Measurements from ENCODE around the gene TMEM126B. TPM values are rescaled to one million over a fixed set of nuclear protein-coding genes. Genes with fewer than 3 reads are reported as not detected.

Gene TMEM126B
- total and polyA plus RNA-seq, 10 of the 15 experiments (the other 5 are each of a cell fraction or from before 2014, with no cell fraction given), result 36.9 to 117 (median 70.3) TPM

- H3K4me2 ChIP-seq (ENCODE audit: control insufficient read depth, insufficient read depth), result peak overlapping the region; percentile 82
- H3K4me3 ChIP-seq, result no peak overlapping the region; the same call in 1 of the 2 replicates
- DNase-seq (ENCODE audit: low read depth, low spot score) (no peak), FAIRE-seq (no peak), ATAC-seq (no peak)
- peaks cover 0 to 8% of the 10 kb centered on the region in 2 experiments; a peak in 1 of 4 replicates for H3K36me3 ChIP-seq (ENCODE audit: control insufficient read depth in 2 of 2, insufficient read depth in 2 of 2, low read length in 1 of 2)
- ChIA-PET CTCF (interaction anchor here (0.6 to 4.0 kb wide), 2 partner anchors 18 to 814 kb away, joined by 3 to 21 read pairs; partner anchors contain the start of gene TMEM126A), RAD21 (ENCODE audit: unreplicated experiment) (no interaction called here), SMC1A (ENCODE audit: uncharacterized antibody, unreplicated experiment) (interaction anchor here (0.8 to 1.4 kb wide), 2 partner anchors 12 to 43 kb away, joined by 3 read pairs; no protein-coding TSS in a partner anchor), POLR2A (interaction anchor here (1.7 kb wide), 1 partner anchor 29 kb away, joined by 4 read pairs; no protein-coding TSS in a partner anchor)
- peaks cover 45% of the 10 kb centered on the region for H3K79me2 ChIP-seq (ENCODE audit: control insufficient read depth, insufficient read depth, low read length)
- WGBS (ENCODE audit: insufficient coverage, insufficient replicate concordance, low lambda C conversion rate, missing lambda C conversion rate), result 85% methylated on average over 5 of the region's 5 CpGs
- intact Hi-C loops (cut with micrococcal nuclease; ENCODE audit: unreplicated experiment) (loop anchor here (1.0 to 10.0 kb wide), 3 partner anchors 19 to 629 kb away; partner anchors contain the start of genes TMEM126A and TMEM126B), in situ Hi-C loops (cut with MboI) (no loop called here)
- no peaks in the 10 kb centered on the region for H3K27me3 ChIP-seq (replicated peaks in 1 of 2; ENCODE audit: control insufficient read depth in 2 of 2, insufficient read depth in 2 of 2, low read length in 1 of 2)
- no peak overlapping the region for H3K27ac ChIP-seq (ENCODE audit: control insufficient read depth, insufficient read depth)
- peak overlapping the region; percentile 99 for H2AFZ ChIP-seq (ENCODE audit: control insufficient read depth, low read depth, low read length)
- H4K20me1 ChIP-seq (ENCODE audit: control insufficient read depth, insufficient read depth), result peaks cover 10% of the 10 kb centered on the region; the same call in 1 of the 2 replicates
- no peaks in the 10 kb centered on the region for H3K9me3 ChIP-seq (replicated peaks; ENCODE audit: control insufficient read depth, insufficient read depth, low read length)
- H3K9ac ChIP-seq (ENCODE audit: control insufficient read depth, insufficient read depth, low read length), result no peak overlapping the region
- no TSS peak for BruUV-seq (replicated peaks)
- no peaks in the 10 kb centered on the region for H3K4me1 ChIP-seq (ENCODE audit: control insufficient read depth, insufficient read depth, low read length)
- TF ChIP-seq MYC (IDR thresholded peaks at IDR 0.05; ENCODE audit: insufficient read depth, insufficient read length, insufficient replicate concordance, low read length, severe bottlenecking) (no peak), RUNX3 (IDR thresholded peaks at IDR 0.05; ENCODE audit: low read length) (no peak), EZH2 (IDR thresholded peaks at IDR 0.05; ENCODE audit: borderline replicate concordance, control insufficient read depth, low read depth, low read length) (no peak), SMC3 (IDR thresholded peaks at IDR 0.05; ENCODE audit: borderline replicate concordance, low read length) (no peak), POU2F2 (IDR thresholded peaks at IDR 0.05; ENCODE audit: borderline replicate concordance, low read depth, low read length) (no peak), GABPA (IDR thresholded peaks at IDR 0.05; ENCODE audit: low read depth) (no peak), POLR2AphosphoS5 (IDR thresholded peaks at IDR 0.05; ENCODE audit: low read length) (no peak), ESRRA (IDR thresholded peaks at IDR 0.05; ENCODE audit: low read length) (no peak), ZZZ3 (IDR thresholded peaks at IDR 0.05; ENCODE audit: control insufficient read depth, insufficient read length, low read depth) (no peak), POLR2AphosphoS2 (IDR thresholded peaks at IDR 0.05; ENCODE audit: low read depth, low read length) (no peak), DPF2 (IDR thresholded peaks at IDR 0.05) (no peak), POLR2A (IDR thresholded peaks at IDR 0.05; ENCODE audit: low read depth, low read length) (no peak), PAX5 (IDR thresholded peaks at IDR 0.05; ENCODE audit: borderline replicate concordance, low read depth, low read length) (no peak), PRDM15 (CRISPR knock-in tag; IDR thresholded peaks at IDR 0.05) (no peak)
- TF ChIP-seq, protein P1, sequence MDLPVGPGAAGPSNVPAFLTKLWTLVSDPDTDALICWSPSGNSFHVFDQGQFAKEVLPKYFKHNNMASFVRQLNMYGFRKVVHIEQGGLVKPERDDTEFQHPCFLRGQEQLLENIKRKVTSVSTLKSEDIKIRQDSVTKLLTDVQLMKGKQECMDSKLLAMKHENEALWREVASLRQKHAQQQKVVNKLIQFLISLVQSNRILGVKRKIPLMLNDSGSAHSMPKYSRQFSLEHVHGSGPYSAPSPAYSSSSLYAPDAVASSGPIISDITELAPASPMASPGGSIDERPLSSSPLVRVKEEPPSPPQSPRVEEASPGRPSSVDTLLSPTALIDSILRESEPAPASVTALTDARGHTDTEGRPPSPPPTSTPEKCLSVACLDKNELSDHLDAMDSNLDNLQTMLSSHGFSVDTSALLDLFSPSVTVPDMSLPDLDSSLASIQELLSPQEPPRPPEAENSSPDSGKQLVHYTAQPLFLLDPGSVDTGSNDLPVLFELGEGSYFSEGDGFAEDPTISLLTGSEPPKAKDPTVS (IDR thresholded peaks at IDR 0.05; ENCODE audit: low read depth, low read length), result no peak
- TF ChIP-seq, protein P2, sequence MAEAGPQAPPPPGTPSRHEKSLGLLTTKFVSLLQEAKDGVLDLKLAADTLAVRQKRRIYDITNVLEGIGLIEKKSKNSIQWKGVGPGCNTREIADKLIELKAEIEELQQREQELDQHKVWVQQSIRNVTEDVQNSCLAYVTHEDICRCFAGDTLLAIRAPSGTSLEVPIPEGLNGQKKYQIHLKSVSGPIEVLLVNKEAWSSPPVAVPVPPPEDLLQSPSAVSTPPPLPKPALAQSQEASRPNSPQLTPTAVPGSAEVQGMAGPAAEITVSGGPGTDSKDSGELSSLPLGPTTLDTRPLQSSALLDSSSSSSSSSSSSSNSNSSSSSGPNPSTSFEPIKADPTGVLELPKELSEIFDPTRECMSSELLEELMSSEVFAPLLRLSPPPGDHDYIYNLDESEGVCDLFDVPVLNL (IDR thresholded peaks at IDR 0.05; ENCODE audit: low read depth, low read length), result no peak
Measured at GRCh38 chr11:85665733-85666132, 37.3 kb downstream of the TMEM126B start.

Data from GM12878 (cell line).